Measurements from ENCODE around the gene ANXA7.

The ANXA7 gene

GRCh38 chr10:73388228-73388627, 25.6 kb downstream of the ANXA7 start:
- H3K4me3 ChIP-seq (ENCODE audit: low read depth, low read length) = no peak overlapping the region
- no peak for TF ChIP-seq CTCF (IDR thresholded peaks at IDR 0.05; ENCODE audit: low read depth, low read length)

- no peak overlapping the region for H3K4me3 ChIP-seq (ENCODE audit: low read depth, low read length)
- TF ChIP-seq CTCF (IDR thresholded peaks at IDR 0.05; ENCODE audit: low read depth, low read length) = no peak
These were observed 27.3 kb downstream of the ANXA7 start for GRCh38 chr10:73386583-73386982.

GRCh38 chr10:73379064-73379748, 34.7 kb downstream of the ANXA7 start:
- H3K4me3 ChIP-seq (ENCODE audit: low read depth, low read length) = no peak overlapping the region
- no peak for TF ChIP-seq CTCF (IDR thresholded peaks at IDR 0.05; ENCODE audit: low read depth, low read length)

- H3K4me3 ChIP-seq (ENCODE audit: low read depth, low read length) = no peak overlapping the region
- no peak for TF ChIP-seq CTCF (IDR thresholded peaks at IDR 0.05; ENCODE audit: low read depth, low read length)
These were observed 37.2 kb downstream of the ANXA7 start for GRCh38 chr10:73376679-73377078.

- no peak overlapping the region for H3K4me3 ChIP-seq (ENCODE audit: low read depth, low read length)
- no peak for TF ChIP-seq CTCF (IDR thresholded peaks at IDR 0.05; ENCODE audit: low read depth, low read length)
These were observed 45.6 kb downstream of the ANXA7 start for GRCh38 chr10:73368238-73368637.

- TF ChIP-seq CTCF (IDR thresholded peaks at IDR 0.05; ENCODE audit: low read depth, low read length) = no peak
- no peak overlapping the region for H3K4me3 ChIP-seq (ENCODE audit: low read depth, low read length)
These were observed 47.2 kb downstream of the ANXA7 start for GRCh38 chr10:73366381-73367298.

GRCh38 chr10:73364964-73365363, 48.9 kb downstream of the ANXA7 start:
- TF ChIP-seq CTCF (IDR thresholded peaks at IDR 0.05; ENCODE audit: low read depth, low read length) = no peak
- no peak overlapping the region for H3K4me3 ChIP-seq (ENCODE audit: low read depth, low read length)

All from WI38 (cell line).